H9 (cell line): ENCODE results near the gene SNRNP70. TPM values are rescaled to one million over a fixed set of nuclear protein-coding genes. Genes with fewer than 3 reads are reported as not detected.

Experiments used
- DNase-seq: peaks from one replicate; pipeline ENCODE4 v3.0.0-alpha.2; 2017
- H2AFZ ChIP-seq: one replicate; pipeline ENCODE4 v1.6.1; 2013; ENCODE audit warnings: mild to moderate bottlenecking, low read length, control low read depth, moderate library complexity
- H2AK5ac ChIP-seq: 2 replicates; pipeline ENCODE4 v1.6.1; 2013; ENCODE audit warnings: low read length, control low read depth, mixed read lengths; ENCODE audit not compliant: insufficient read length
- H2BK120ac ChIP-seq: one replicate; pipeline ENCODE4 v1.6.1; 2013; ENCODE audit warnings: low read depth, mild to moderate bottlenecking, low read length, control low read depth, inconsistent platforms; ENCODE audit not compliant: poor library complexity, severe bottlenecking
- H2BK12ac ChIP-seq: 2 replicates; pipeline ENCODE4 v1.6.1; 2013; ENCODE audit warnings: low read length, control low read depth, mixed read lengths, low read depth; ENCODE audit not compliant: insufficient read length
- H2BK15ac ChIP-seq: 2 replicates; pipeline ENCODE4 v1.6.1; 2013; ENCODE audit warnings: low read depth, low read length, control low read depth
- H2BK20ac ChIP-seq: one replicate; pipeline ENCODE4 v1.6.1; 2013; ENCODE audit warnings: low read depth, mild to moderate bottlenecking, low read length, control low read depth, inconsistent platforms; ENCODE audit not compliant: poor library complexity, severe bottlenecking
- H2BK5ac ChIP-seq: 2 replicates; pipeline ENCODE4 v1.6.1; 2013; ENCODE audit warnings: low read length, control low read depth, mixed read lengths; ENCODE audit not compliant: insufficient read length
- H3K14ac ChIP-seq: 2 replicates; pipeline ENCODE4 v1.6.1; 2013; ENCODE audit warnings: low read length, control low read depth; ENCODE audit not compliant: insufficient read depth
- H3K18ac ChIP-seq: 2 replicates; pipeline ENCODE4 v1.6.1; 2013; ENCODE audit warnings: low read depth, mild to moderate bottlenecking, mixed read lengths, low read length, control low read depth; ENCODE audit not compliant: insufficient read length
- H3K23ac ChIP-seq: 2 replicates; pipeline ENCODE4 v1.6.1; 2013; ENCODE audit warnings: low read length, control low read depth, mixed read lengths, low read depth; ENCODE audit not compliant: insufficient read length
- H3K23me2 ChIP-seq: 2 replicates; pipeline ENCODE4 v1.6.1; 2013; ENCODE audit warnings: low read depth, mild to moderate bottlenecking, mixed read lengths, low read length, control low read depth; ENCODE audit not compliant: insufficient read length, poor library complexity, severe bottlenecking
- H3K27ac ChIP-seq: 2 replicates; pipeline ENCODE4 v1.5.1; 2013; ENCODE audit warnings: low read length, control low read depth, mixed read lengths, low read depth; ENCODE audit not compliant: insufficient read length
- H3K27me3 ChIP-seq: 2 replicates; pipeline ENCODE4 v1.6.1; 2013; ENCODE audit warnings: low read length, control low read depth, inconsistent platforms; ENCODE audit not compliant: insufficient read depth
- H3K4ac ChIP-seq: 2 replicates; pipeline ENCODE4 v1.6.1; 2013; ENCODE audit warnings: low read depth, mild to moderate bottlenecking, control low read depth, inconsistent platforms, low read length, moderate library complexity
- H3K4me1 ChIP-seq: 2 replicates; pipeline ENCODE4 v1.6.1; 2013; ENCODE audit warnings: low read length, control low read depth, inconsistent platforms; ENCODE audit not compliant: insufficient read depth
- H3K4me2 ChIP-seq: 2 replicates; pipeline ENCODE4 v1.6.1; 2013; ENCODE audit warnings: low read length, control low read depth, mixed read lengths; ENCODE audit not compliant: insufficient read length, insufficient read depth
- H3K56ac ChIP-seq: 2 replicates; pipeline ENCODE4 v1.6.1; 2013; ENCODE audit warnings: low read depth, mild to moderate bottlenecking, mixed read lengths, low read length, control low read depth; ENCODE audit not compliant: insufficient read length
- H3K79me1 ChIP-seq: 2 replicates; pipeline ENCODE4 v1.6.1; 2013; ENCODE audit warnings: low read depth, mild to moderate bottlenecking, moderate library complexity, low read length, control low read depth, inconsistent platforms; ENCODE audit not compliant: insufficient read depth, poor library complexity, severe bottlenecking
- H3K79me2 ChIP-seq: 2 replicates; pipeline ENCODE4 v1.6.1; 2013; ENCODE audit warnings: low read length, control low read depth, inconsistent platforms; ENCODE audit not compliant: insufficient read depth
- H3K9ac ChIP-seq: 2 replicates; pipeline ENCODE4 v1.6.1; 2013; ENCODE audit warnings: low read length, control low read depth, mixed read lengths; ENCODE audit not compliant: insufficient read length; ENCODE audit errors: extremely low read depth
- H3K9me3 ChIP-seq: one replicate; pipeline ENCODE4 v1.6.1; 2013; ENCODE audit warnings: low read depth, low read length, inconsistent platforms; ENCODE audit not compliant: control insufficient read depth
- H3T11ph ChIP-seq: one replicate; pipeline ENCODE4 v1.6.1; 2013; ENCODE audit warnings: mild to moderate bottlenecking, low read length, control low read depth, inconsistent platforms
- H4K20me1 ChIP-seq: one replicate; pipeline ENCODE4 v1.6.1; 2013; ENCODE audit not compliant: control insufficient read depth, insufficient read length, insufficient read depth
- H4K5ac ChIP-seq: 2 replicates; pipeline ENCODE4 v1.6.1; 2013; ENCODE audit warnings: low read depth, mild to moderate bottlenecking, mixed read lengths, low read length, control low read depth; ENCODE audit not compliant: insufficient read length
- H4K8ac ChIP-seq: replicated peaks from 2 replicates; pipeline ENCODE4 v1.6.1; 2013; ENCODE audit warnings: low read length, control low read depth, mixed read lengths, low read depth; ENCODE audit not compliant: insufficient read length
- H4K91ac ChIP-seq: 2 replicates; pipeline ENCODE4 v1.6.1; 2013; ENCODE audit warnings: low read depth, mild to moderate bottlenecking, moderate library complexity, mixed read lengths, low read length, control low read depth; ENCODE audit not compliant: insufficient read length
- H3K27ac Mint-ChIP-seq, 3 experiments: 2 replicates in 2 of 3; 3 replicates in 1 of 3; pipeline ENCODE4 v1.8.0; 2020 to 2021; ENCODE audit warnings: mixed read lengths in 3 of 3, mild to moderate bottlenecking in 1 of 3, moderate library complexity in 1 of 3
- H3K27me3 Mint-ChIP-seq: 2 replicates; pipeline ENCODE4 v1.8.0; 2021; ENCODE audit warnings: low read depth, mild to moderate bottlenecking, moderate library complexity, mixed read lengths
- H3K36me3 Mint-ChIP-seq, 3 experiments: 2 replicates in 2 of 3; 3 replicates in 1 of 3; pipeline ENCODE4 v1.8.0; 2020 to 2021; ENCODE audit warnings: low read depth in 3 of 3, mixed read lengths in 3 of 3; ENCODE audit not compliant: insufficient read depth in 1 of 3
- H3K4me1 Mint-ChIP-seq, 2 experiments: 2 replicates each; pipeline ENCODE4 v1.8.0; 2020; ENCODE audit warnings: mixed read lengths in 2 of 2
- H3K4me3 Mint-ChIP-seq, 2 experiments: 2 replicates in 1 of 2; 3 replicates in 1 of 2; pipeline ENCODE4 v1.8.0; 2020 to 2021; ENCODE audit warnings: mild to moderate bottlenecking in 2 of 2, mixed read lengths in 2 of 2, moderate library complexity in 1 of 2
- H3K9me3 Mint-ChIP-seq, 2 experiments: 2 replicates in 1 of 2; 3 replicates in 1 of 2; pipeline ENCODE4 v1.8.0; 2020; ENCODE audit warnings: mild to moderate bottlenecking in 2 of 2, mixed read lengths in 2 of 2, moderate library complexity in 1 of 2
- CTCF ChIP-seq: fragments of 200-600 bp; sonication (generic); conservative IDR thresholded peaks from 3 replicates; pipeline ENCODE4 v1.8.0; 2021; ENCODE audit warnings: antibody characterized with exemption, mild to moderate bottlenecking
- WGBS: extraction: QIAGEN DNeasy Blood & Tissue Kit; methylation state at CpG from one replicate; pipeline ENCODE4 v1.1.7; 2013; ENCODE audit warnings: missing lambda C conversion rate, low lambda C conversion rate, mixed read lengths; ENCODE audit not compliant: insufficient read length; ENCODE audit errors: extremely low coverage; 5-methylcytosine and 5-hydroxymethylcytosine counted together
- total RNA-seq: library from RNA; stranded (reverse); gene quantifications from 2 replicates; pipeline ENCODE4 v1.2.1, GENCODE V29; 2021

Gene SNRNP70
- total RNA-seq, 1 experiment from 2014 or later: 295 TPM

DNA sequence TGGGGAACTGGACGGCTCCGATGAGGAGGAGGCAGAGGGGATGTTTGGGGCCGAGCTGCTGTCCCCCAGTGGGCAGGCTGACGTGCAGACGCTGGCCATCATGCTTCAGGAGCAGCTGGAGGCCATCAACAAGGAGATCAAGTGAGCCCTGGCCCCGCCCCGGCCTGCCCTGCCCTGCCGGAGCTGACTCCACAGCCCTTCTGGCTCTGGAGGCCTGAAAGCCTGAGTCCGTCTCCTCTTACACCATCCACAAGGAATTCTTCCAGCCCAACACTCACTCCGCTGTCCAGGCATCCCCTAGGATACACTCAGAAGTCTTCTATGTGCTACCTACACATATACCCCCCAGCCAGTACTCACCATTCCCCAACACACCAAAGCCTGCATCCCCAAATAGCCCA is 51.5 kb downstream of the SNRNP70 start:
- Histone ChIP-seq H3K27me3 (no peaks in the 10 kb centered on the region), H4K8ac (no peak overlapping the region), H3K4me1 (no peaks in the 10 kb centered on the region; the same call in 1 of the 2 replicates), H2AK5ac (no peak overlapping the region), H3K9ac (no peak overlapping the region), H2BK15ac (no peak overlapping the region), H2AFZ (no peak overlapping the region), H4K20me1 (no peaks in the 10 kb centered on the region), H3K23me2 (peaks cover 3% of the 10 kb centered on the region), H3K79me2 (no peaks in the 10 kb centered on the region), H3T11ph (no peak overlapping the region), H3K27ac (no peak overlapping the region), H3K56ac (no peak overlapping the region), H3K23ac (no peak overlapping the region), H3K9me3 (no peaks in the 10 kb centered on the region), H3K14ac (no peak overlapping the region), H3K18ac (no peak overlapping the region), H3K4ac (no peak overlapping the region), H4K5ac (no peak overlapping the region), H2BK120ac (no peak overlapping the region), H3K4me2 (no peak overlapping the region), H4K91ac (no peak overlapping the region), H3K79me1 (no peaks in the 10 kb centered on the region), H2BK5ac (no peak overlapping the region), H2BK12ac (no peak overlapping the region), H2BK20ac (no peak overlapping the region)
- H3K4me1 Mint-ChIP-seq: peaks cover 20 to 40% of the 10 kb centered on the region in 2 experiments
- H3K36me3 Mint-ChIP-seq: peaks cover 34 to 42% (median 39%) of the 10 kb centered on the region in 3 experiments
- peaks cover 0 to 3% of the 10 kb centered on the region in 2 experiments; a peak in 1 of 5 replicates for H3K9me3 Mint-ChIP-seq
- H3K4me3 Mint-ChIP-seq: no peak overlapping the region
- WGBS: no CpG with 5 or more reads among the region's 10 CpGs
- DNase-seq: no peak
- H3K27ac Mint-ChIP-seq: no peak overlapping the region
- no peak for TF ChIP-seq CTCF
- H3K27me3 Mint-ChIP-seq: peaks cover 3% of the 10 kb centered on the region
